ENCODE measurements around the gene PSG11. TPM values are rescaled to one million over a fixed set of nuclear protein-coding genes. Genes with fewer than 3 reads are reported as not detected.
"Not testable (repeated sequence)": the region's sequence is repeated elsewhere in the genome, so short reads cannot be mapped to it uniquely, and the experiment has no call there.

PSG11 gene
- total RNA-seq, 1 experiment from 2014 or later: not detected

DNA sequence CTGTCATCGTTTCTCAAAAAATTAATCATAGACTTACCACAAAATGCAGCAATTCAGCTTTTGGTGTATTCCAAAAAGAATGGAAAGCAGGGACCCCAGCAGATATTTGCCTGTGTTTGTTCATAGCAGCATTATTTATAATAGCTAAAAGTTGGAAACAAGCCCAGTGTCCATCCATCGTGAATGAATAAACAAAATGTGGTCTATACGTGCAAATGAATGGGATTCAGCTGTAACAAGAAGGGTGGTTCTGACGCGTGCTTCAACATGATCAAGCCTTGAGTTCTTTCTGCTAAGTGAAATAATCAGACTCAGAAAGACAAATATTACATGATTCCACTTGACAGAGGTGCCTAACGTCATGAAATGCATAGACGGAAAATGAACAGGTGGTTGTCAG is 36.4 kb downstream of the PSG11 start:
- Histone ChIP-seq H3K9me3 (ENCODE audit: insufficient read depth, low read depth) (no peaks in the 10 kb centered on the region), H2AFZ (no peak overlapping the region), H3F3A (ENCODE audit: insufficient read depth, low read depth) (no peaks in the 10 kb centered on the region), H3K27me3 (ENCODE audit: insufficient read depth, low read depth) (no peaks in the 10 kb centered on the region), H3K36me3 (ENCODE audit: low read depth) (no peaks in the 10 kb centered on the region), H3K4me2 (no peak overlapping the region), H3K4me3 (no peak overlapping the region), H3K27ac (no peak overlapping the region), H3K9me2 (ENCODE audit: insufficient read depth) (no peaks in the 10 kb centered on the region), H3K4me1 (replicated peaks; ENCODE audit: insufficient read depth) (peaks cover 11% of the 10 kb centered on the region; the same call in 1 of the 2 replicates), H4K20me1 (ENCODE audit: insufficient read depth) (no peaks in the 10 kb centered on the region), H3K79me2 (ENCODE audit: low read depth) (no peaks in the 10 kb centered on the region)
- POLR2A ChIA-PET (ENCODE audit: unreplicated experiment): no interaction called here
- no peak for TF ChIP-seq EZH2 (IDR thresholded peaks at IDR 0.05; ENCODE audit: low read depth)
- TF ChIP-seq, protein P1, sequence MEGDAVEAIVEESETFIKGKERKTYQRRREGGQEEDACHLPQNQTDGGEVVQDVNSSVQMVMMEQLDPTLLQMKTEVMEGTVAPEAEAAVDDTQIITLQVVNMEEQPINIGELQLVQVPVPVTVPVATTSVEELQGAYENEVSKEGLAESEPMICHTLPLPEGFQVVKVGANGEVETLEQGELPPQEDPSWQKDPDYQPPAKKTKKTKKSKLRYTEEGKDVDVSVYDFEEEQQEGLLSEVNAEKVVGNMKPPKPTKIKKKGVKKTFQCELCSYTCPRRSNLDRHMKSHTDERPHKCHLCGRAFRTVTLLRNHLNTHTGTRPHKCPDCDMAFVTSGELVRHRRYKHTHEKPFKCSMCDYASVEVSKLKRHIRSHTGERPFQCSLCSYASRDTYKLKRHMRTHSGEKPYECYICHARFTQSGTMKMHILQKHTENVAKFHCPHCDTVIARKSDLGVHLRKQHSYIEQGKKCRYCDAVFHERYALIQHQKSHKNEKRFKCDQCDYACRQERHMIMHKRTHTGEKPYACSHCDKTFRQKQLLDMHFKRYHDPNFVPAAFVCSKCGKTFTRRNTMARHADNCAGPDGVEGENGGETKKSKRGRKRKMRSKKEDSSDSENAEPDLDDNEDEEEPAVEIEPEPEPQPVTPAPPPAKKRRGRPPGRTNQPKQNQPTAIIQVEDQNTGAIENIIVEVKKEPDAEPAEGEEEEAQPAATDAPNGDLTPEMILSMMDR (conservative IDR thresholded peaks at IDR 0.05): no peak
- intact Hi-C loops (cut with micrococcal nuclease; ENCODE audit: unreplicated experiment): no loop called here
- CTCF ChIA-PET: no interaction called here
- DNase-seq: peak; percentile 17 to 66
- BruUV-seq (replicated peaks): no TSS peak

DNA sequence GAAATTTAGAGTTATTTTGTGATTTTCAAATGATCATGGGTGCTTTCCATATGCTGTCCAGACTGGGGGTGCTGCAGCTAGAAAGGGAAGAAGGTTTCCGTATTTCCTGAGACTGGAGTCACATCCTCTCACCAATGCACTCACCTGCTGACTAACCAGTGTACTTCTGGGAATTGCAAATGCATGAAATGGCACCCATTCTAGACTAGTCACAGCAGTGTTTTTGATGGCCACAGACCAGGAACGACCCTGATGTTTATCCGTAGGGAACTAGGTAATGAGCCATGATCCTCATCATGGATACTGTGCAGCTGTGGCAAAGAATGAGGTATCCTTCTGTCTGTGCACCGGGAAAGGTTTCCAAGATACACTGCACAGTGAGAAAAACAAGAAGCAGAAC is 37.1 kb downstream of the PSG11 start:
- H3K4me3 ChIP-seq; CTCF ChIA-PET; H3K9me3 ChIP-seq (ENCODE audit: insufficient read depth, low read depth); DNase-seq; H3K36me3 ChIP-seq (ENCODE audit: low read depth); POLR2A ChIA-PET (ENCODE audit: unreplicated experiment); H3K9me2 ChIP-seq (ENCODE audit: insufficient read depth); H4K20me1 ChIP-seq (ENCODE audit: insufficient read depth); H3K4me2 ChIP-seq; H3K27ac ChIP-seq; H3K79me2 ChIP-seq (ENCODE audit: low read depth); BruUV-seq (replicated peaks); H3F3A ChIP-seq (ENCODE audit: insufficient read depth, low read depth); H2AFZ ChIP-seq; H3K27me3 ChIP-seq (ENCODE audit: insufficient read depth, low read depth); intact Hi-C loops (cut with micrococcal nuclease; ENCODE audit: unreplicated experiment): not testable (repeated sequence)
- H3K4me1 ChIP-seq (replicated peaks; ENCODE audit: insufficient read depth): peaks cover 11% of the 10 kb centered on the region; the same call in 1 of the 2 replicates

DNA sequence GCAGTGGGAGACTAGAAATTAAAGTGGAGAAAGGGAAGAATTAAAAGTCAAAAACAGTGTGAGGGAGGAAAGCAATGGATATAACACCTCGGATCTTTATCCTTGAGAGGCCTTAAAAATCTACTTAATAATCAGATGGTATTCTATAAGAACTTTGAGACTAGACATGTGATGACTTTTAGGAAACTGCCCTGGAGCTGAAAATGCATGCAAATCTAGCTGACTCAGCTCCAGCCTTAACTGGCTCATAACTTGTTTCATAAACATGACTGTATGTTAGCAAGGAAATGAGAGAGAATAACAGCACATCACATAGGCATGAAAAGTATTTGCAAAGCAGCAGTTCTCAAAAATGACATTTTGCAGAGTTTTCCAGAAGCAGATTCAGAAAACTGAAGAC is 38.1 kb downstream of the PSG11 start:
- H3K4me3 ChIP-seq; H3F3A ChIP-seq (ENCODE audit: insufficient read depth, low read depth); H3K9me2 ChIP-seq (ENCODE audit: insufficient read depth); DNase-seq; intact Hi-C loops (cut with micrococcal nuclease; ENCODE audit: unreplicated experiment); H3K36me3 ChIP-seq (ENCODE audit: low read depth); H3K27me3 ChIP-seq (ENCODE audit: insufficient read depth, low read depth); CTCF ChIA-PET; H2AFZ ChIP-seq; POLR2A ChIA-PET (ENCODE audit: unreplicated experiment); H4K20me1 ChIP-seq (ENCODE audit: insufficient read depth); H3K79me2 ChIP-seq (ENCODE audit: low read depth); H3K9me3 ChIP-seq (ENCODE audit: insufficient read depth, low read depth); H3K4me2 ChIP-seq; BruUV-seq (replicated peaks); H3K27ac ChIP-seq: not testable (repeated sequence)
- H3K4me1 ChIP-seq (replicated peaks; ENCODE audit: insufficient read depth): peaks cover 11% of the 10 kb centered on the region; the same call in 1 of the 2 replicates

DNA sequence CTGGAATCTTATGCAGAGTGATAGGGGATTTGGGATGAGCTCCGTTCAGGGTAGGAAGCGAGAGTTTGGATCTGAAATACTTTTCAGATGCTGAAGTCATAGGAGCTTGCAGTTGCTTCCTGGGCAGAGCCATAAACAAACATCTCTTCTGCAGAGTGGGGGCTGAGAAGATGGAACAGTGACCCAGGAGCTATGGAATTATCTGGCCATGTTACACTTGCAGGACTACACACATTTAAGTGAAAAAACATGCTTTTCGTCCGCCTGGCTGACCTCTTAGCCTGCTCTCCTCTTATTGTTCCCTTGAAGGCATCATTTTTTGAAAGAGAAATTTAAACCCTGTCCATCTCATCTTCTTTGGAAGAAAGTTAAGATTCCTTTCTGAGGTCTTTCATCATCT is 40.7 kb downstream of the PSG11 start:
- Histone ChIP-seq H3K79me2 (ENCODE audit: low read depth) (no peaks in the 10 kb centered on the region), H3K36me3 (ENCODE audit: low read depth) (no peaks in the 10 kb centered on the region), H3K9me3 (ENCODE audit: insufficient read depth, low read depth) (no peaks in the 10 kb centered on the region), H2AFZ (no peak overlapping the region), H3K4me1 (replicated peaks; ENCODE audit: insufficient read depth) (no peaks in the 10 kb centered on the region), H3F3A (ENCODE audit: insufficient read depth, low read depth) (no peaks in the 10 kb centered on the region), H3K4me2 (no peak overlapping the region), H3K27me3 (ENCODE audit: insufficient read depth, low read depth) (no peaks in the 10 kb centered on the region), H3K4me3 (no peak overlapping the region), H3K27ac (no peak overlapping the region), H3K9me2 (ENCODE audit: insufficient read depth) (no peaks in the 10 kb centered on the region), H4K20me1 (ENCODE audit: insufficient read depth) (no peaks in the 10 kb centered on the region)
- intact Hi-C loops (cut with micrococcal nuclease; ENCODE audit: unreplicated experiment): no loop called here
- ChIA-PET CTCF (no interaction called here), POLR2A (ENCODE audit: unreplicated experiment) (no interaction called here)
- no peak for TF ChIP-seq EZH2 (IDR thresholded peaks at IDR 0.05; ENCODE audit: low read depth)
- TF ChIP-seq, protein P1 (conservative IDR thresholded peaks at IDR 0.05): no peak
- no TSS peak for BruUV-seq (replicated peaks)
- no peak for DNase-seq

DNA sequence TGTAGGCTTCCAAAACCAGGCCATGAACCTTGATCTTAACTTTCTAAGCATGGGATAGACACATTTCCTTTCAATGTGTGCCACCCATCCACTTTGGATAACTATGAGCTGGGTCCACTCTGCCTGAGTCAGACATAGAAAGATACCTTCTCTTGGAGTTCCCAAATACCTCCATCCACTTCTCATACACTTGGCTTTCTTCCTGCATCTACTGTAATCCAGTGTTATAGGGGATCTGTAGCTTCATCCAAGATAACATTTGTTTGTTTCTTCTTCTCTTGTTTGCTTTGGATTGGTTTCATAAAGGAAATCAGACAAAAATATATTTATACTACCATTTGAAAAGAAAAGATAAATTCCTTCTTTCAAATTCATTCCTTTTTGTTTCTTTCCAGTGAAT is 44.2 kb downstream of the PSG11 start:
- H3K4me3 ChIP-seq; H3K9me2 ChIP-seq (ENCODE audit: insufficient read depth); H3K4me1 ChIP-seq (replicated peaks; ENCODE audit: insufficient read depth); BruUV-seq (replicated peaks); DNase-seq; H3K27ac ChIP-seq; H3K27me3 ChIP-seq (ENCODE audit: insufficient read depth, low read depth); H2AFZ ChIP-seq; H3K4me2 ChIP-seq; H3K36me3 ChIP-seq (ENCODE audit: low read depth); POLR2A ChIA-PET (ENCODE audit: unreplicated experiment); H3K79me2 ChIP-seq (ENCODE audit: low read depth); H3F3A ChIP-seq (ENCODE audit: insufficient read depth, low read depth); intact Hi-C loops (cut with micrococcal nuclease; ENCODE audit: unreplicated experiment); CTCF ChIA-PET; H3K9me3 ChIP-seq (ENCODE audit: insufficient read depth, low read depth); H4K20me1 ChIP-seq (ENCODE audit: insufficient read depth): not testable (repeated sequence)

DNA sequence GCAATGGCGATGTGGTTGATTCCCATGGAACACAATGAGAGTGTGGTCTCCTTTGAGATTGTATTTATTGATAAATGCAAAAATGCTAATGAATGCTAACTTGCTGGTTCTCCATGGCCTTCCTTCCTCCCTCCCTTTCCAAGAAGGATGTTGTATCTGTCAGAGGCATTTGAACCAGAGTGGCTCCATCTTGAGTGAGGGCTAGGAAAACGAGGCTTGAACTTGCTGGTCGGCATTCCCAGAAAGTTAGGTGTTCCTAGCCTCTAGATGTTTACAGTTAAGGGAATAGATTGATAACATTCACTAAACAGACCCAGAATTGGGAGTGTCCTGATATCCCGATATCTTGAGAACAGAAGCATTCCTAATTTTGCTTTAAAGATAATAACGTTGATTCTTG is 54.8 kb downstream of the PSG11 start:
- H3K79me2 ChIP-seq (ENCODE audit: low read depth); BruUV-seq (replicated peaks); H4K20me1 ChIP-seq (ENCODE audit: insufficient read depth); H3K27ac ChIP-seq; H3K9me3 ChIP-seq (ENCODE audit: insufficient read depth, low read depth); H3K4me2 ChIP-seq; H3K36me3 ChIP-seq (ENCODE audit: low read depth); H3K9me2 ChIP-seq (ENCODE audit: insufficient read depth); H3K27me3 ChIP-seq (ENCODE audit: insufficient read depth, low read depth); CTCF ChIA-PET; H2AFZ ChIP-seq; intact Hi-C loops (cut with micrococcal nuclease; ENCODE audit: unreplicated experiment); H3F3A ChIP-seq (ENCODE audit: insufficient read depth, low read depth); H3K4me3 ChIP-seq; H3K4me1 ChIP-seq (replicated peaks; ENCODE audit: insufficient read depth); POLR2A ChIA-PET (ENCODE audit: unreplicated experiment); DNase-seq: not testable (repeated sequence)
